GM12873 (cell line): ENCODE data around the gene COBLL1.

ENCODE experiments used
- CTCF ChIP-seq: IDR thresholded peaks from 2 replicates; pipeline ENCODE4 v1.5.1; 2012; ENCODE audit warnings: low read depth, mild to moderate bottlenecking, moderate library complexity, low read length, control low read depth; ENCODE audit not compliant: insufficient read depth; ENCODE audit errors: missing control alignments

Gene COBLL1

GRCh38 chr2:164841719-164842623 is at the start of gene COBLL1:
Gene COBLL1 (minus strand): TSS chr2:164841823. CDS start chr2:164841196, 627 bp downstream.
- peak; percentile 79 for TF ChIP-seq CTCF

GRCh38 chr2:164890544-164890943 is 48.9 kb upstream of the COBLL1 start:
- no peak for TF ChIP-seq CTCF

- TF ChIP-seq CTCF, result no peak
Measured at GRCh38 chr2:164888592-164888991, 47.0 kb upstream of the COBLL1 start.

GRCh38 chr2:164887434-164888144 is 46.0 kb upstream of the COBLL1 start:
- TF ChIP-seq CTCF, result no peak

GRCh38 chr2:164882276-164882675 is 40.7 kb upstream of the COBLL1 start:
- no peak for TF ChIP-seq CTCF

GRCh38 chr2:164881524-164881923 is 39.9 kb upstream of the COBLL1 start:
- TF ChIP-seq CTCF, result no peak

GRCh38 chr2:164879901-164880535 is 38.4 kb upstream of the COBLL1 start:
- no peak for TF ChIP-seq CTCF
